RPMI7951 (cell line): ENCODE results near the gene TNFAIP3. TPM values are rescaled to one million over a fixed set of nuclear protein-coding genes. Genes with fewer than 3 reads are reported as not detected.
A peak's percentile ranks its signal among the peaks of the same experiment; 100 is the strongest.

ENCODE experiments used
- DNase-seq: peaks from one replicate; pipeline ENCODE4 v3.0.0-alpha.2; 2012; ENCODE audit warnings: low read depth
- total RNA-seq: library from RNA; depleted of rRNA; stranded (reverse); fragments of >200 nt; shearing (Covaris generic); gene quantifications from 2 replicates; pipeline ENCODE4 v1.2.3, GENCODE V29; 2014

TNFAIP3 gene
- total RNA-seq, 1 experiment from 2014 or later: 4.9 TPM

- DNase-seq: no peak
Measured at GRCh38 chr6:137863091-137863797, 3.8 kb upstream of the TNFAIP3 start.

DNA sequence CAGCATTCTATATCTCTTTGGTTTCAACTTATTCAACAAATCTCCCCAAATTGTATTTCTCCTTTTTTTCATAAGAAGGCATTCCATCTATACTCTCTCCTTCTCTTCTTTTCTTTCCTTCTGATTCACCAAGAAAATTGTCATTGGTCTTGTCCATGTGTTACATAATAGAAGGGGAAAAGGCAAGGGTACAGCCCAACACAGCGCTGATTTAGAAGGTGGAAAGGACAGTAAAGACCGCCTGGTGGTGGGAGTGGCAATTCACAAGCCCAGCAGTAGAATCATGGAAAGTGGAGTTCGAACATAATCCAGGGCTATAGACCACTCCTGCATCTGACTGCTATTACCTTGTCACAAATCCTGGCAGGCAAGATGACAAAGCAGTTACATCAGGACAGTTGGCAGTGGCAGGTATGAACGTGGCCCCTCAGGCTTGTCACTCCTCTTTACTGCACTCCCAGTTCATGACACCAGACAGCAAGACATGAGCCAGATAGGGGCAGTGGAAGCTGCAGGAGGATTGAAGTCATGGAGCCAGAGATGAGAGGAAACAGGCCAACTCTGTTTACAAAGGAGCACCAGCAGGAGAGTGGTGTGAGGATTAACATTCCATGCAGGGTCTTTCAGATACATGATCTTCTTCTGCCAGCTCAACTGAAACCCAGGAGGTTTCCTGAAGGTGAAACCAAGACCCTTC is 2.1 kb upstream of the TNFAIP3 start:
- no peak for DNase-seq

- peak; percentile 53 for DNase-seq
Measured at GRCh38 chr6:137866200-137866913, 702 bp upstream of the TNFAIP3 start.

DNA sequence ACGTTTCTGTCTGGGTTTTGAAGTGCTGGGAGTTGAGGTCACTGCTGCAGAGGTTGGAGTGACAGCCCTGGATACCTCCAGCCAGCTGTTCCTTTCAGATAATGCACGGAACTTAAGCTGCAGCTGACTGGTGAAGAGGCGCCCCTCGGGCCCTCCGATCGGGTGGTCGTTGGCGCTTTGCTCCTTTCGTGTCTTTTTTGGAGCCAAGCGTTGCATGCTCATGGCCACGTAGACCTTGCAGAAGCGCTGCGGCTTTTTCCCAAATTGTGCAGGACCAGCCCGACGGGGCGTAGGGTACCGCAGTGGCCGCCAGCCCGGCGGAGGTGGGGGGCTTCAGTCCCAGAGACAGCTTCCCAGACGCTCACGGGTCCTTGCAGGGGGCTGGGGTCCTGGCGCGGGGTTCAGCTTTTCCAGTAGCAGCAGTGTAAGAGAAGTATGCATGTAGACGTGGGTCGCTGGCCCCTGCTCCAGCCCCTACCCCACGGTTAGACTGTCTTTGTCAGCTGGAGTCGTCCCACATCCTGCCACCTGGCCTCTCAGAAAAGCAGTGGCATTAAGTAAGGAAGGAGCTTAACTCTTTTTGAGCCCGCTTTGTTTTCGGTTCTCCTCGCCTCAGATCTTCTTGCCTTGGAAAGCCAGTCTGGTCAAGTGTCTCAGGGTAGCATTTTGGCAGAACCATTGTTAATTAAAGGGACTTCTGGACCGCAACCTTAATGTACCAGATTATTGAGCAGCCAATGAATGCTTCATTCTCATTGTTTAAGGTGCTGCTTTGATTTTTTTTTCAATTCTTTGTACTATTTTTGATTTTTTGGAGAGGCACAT is 838 bp downstream of the TNFAIP3 start:
- peak; percentile 43 for DNase-seq

DNA sequence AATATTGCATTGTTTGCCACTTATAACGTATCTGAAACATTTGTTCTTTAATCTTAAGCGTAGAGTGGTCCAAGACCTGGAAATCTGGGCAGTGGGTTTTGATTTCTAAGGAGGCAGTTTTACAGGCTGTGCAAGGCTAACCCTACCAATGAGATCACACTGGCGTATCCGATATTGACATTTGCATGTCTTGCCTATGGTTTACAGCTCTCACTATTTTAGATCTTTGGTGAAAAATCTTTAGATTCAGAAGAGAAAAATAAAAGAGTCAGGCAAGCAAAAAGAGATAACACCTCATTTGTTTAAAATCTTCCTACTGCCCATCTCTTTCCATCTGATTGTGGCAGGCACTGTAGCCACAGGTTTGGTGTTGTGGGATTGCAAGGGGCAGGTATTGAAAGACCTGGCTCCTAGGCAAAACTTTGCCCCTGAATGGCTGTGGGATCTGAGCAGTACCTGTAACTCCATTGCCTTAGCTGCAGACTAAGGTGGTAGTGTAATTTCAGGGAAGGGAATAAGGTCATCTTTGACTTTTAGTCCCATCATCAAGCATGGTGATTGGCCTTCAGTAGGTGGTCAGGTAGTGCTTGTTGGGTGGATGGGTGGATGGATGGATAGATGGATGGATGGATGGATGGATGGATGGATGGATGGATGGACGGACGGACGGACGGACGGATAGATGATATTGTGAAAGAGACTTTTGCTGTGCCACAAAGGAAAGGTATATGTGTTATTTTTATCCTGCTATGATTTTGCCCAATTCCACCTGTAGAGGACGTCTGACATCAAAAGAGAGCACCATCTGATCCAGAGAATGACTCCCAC is 1.9 kb downstream of the TNFAIP3 start:
- no peak for DNase-seq

GRCh38 chr6:137869549-137870307 is 2.7 kb downstream of the TNFAIP3 start:
- DNase-seq: no peak

DNA sequence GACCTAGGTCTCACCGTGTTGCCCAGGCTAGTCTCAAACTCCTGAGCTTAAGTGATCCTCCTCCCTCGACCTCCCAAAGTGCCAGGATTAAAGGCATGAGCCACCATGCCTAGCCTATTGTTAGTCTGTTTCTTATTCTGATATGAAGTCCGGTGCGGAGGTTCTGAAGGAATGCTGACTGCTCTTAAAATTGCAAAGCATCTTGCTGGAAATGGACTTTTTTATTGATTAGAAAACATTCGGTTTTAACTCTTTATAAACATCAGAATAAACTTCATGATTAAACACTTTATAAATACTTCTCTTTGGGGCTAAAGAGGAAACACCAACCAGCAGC is 3.2 kb downstream of the TNFAIP3 start:
- no peak for DNase-seq

DNA sequence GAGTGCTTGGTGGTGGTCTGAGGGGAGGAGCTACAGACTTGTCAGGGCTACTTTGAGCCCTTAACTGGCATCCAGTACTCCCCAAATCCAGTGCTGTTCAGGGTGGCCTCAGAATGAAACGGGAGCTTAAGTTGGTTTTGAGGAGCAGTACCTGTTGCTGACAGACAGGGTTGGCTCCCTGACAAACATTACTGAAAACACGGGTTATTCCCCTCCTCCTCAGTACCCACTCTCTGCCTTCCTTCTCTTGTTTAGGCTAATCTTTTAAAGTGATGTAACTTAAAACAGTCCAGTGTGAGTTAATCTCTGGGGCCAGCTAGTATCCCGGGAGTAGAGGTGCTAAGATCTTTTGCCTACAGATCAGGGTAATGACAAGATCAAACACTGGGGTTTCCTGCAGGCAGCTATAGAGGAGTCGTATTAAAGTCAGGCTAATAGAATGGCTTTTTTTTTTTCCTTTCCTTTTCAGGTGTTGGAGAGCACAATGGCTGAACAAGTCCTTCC is 3.7 kb downstream of the TNFAIP3 start:
- DNase-seq: peak; percentile 17

GRCh38 chr6:137871291-137871690 is 4.2 kb downstream of the TNFAIP3 start:
- DNase-seq: no peak

- no peak for DNase-seq
Measured at GRCh38 chr6:137871831-137872454, 4.9 kb downstream of the TNFAIP3 start.

- no peak for DNase-seq
Measured at GRCh38 chr6:137872581-137873115, 5.6 kb downstream of the TNFAIP3 start.

GRCh38 chr6:137873273-137873762 is 6.3 kb downstream of the TNFAIP3 start:
- DNase-seq: peak; percentile 88

- peak; percentile 34 for DNase-seq
Measured at GRCh38 chr6:137874204-137875057, 7.4 kb downstream of the TNFAIP3 start.

DNA sequence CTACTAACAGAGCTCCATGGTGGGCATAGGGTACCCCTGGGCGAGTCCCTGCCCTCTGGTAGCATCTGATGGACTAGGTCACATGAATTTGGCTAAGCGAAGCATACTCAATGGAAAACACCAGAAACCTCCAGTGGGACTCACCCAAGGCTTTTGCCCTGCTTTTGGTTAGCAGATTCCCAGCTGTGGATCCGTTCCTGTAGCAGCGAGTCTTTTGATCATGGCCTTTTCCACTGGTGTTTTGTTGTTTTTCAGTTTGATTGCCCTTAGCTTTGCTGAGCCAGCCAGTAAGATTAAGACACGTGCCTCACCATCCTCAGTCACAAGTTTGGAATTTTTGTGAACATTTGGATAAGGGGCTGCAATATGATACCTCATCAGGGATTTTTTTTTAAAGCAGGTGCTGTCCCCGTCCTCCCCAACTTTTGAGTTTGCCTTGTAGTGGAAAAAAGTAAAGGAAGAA is 8.0 kb downstream of the TNFAIP3 start:
- DNase-seq: no peak

DNA sequence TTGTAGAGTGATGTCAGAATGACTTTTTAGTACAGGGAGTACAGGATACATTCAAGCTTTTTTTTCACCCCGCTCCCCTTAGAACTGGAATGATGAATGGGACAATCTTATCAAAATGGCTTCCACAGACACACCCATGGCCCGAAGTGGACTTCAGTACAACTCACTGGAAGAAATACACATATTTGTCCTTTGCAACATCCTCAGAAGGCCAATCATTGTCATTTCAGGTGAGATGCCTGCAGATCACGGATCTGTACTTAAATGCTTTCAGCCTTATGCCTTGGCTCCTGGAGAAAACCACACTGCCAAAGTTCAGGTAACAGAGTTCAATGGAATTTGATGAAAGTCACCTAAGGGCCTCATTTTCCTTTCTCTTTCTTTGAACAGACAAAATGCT is 8.5 kb downstream of the TNFAIP3 start:
- no peak for DNase-seq

DNA sequence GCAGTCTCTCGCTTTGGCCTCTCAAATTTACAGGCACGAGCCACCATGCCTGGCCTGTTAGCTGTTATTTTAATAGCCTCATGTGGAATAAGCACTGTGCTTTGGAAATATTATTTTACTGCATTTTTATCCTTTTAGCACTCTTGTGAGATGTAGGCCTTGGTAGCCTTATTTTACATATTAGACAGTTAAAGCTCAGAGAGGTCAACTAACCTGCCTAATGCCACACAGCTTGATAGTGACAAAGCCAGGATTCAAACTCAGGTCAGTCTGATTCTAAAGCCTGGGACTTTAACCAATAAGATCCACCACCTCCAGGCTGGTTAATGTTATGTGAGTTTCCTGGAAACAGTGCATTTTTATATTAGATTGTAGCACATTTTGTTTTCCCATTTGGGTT is 9.5 kb downstream of the TNFAIP3 start:
- DNase-seq: no peak

- no peak for DNase-seq
Measured at GRCh38 chr6:137877113-137877512, 10.1 kb downstream of the TNFAIP3 start.

- DNase-seq: no peak
Measured at GRCh38 chr6:137877606-137878005, 10.5 kb downstream of the TNFAIP3 start.
